C4-2B (cell line): Measurements from ENCODE around the gene SRC.

Experiments used
- CTCF ChIP-seq: fragments of 450-650 bp; conservative IDR thresholded peaks from 2 replicates; pipeline ENCODE4 v1.5.1; 2017; ENCODE audit warnings: mild to moderate bottlenecking
- ZFX ChIP-seq: fragments of 450-650 bp; IDR thresholded peaks from 2 replicates; pipeline ENCODE4 v1.6.1; 2017

- no peak for TF ChIP-seq CTCF
- no peak for TF ChIP-seq ZFX
Observed at GRCh38 chr20:37337208-37337991, 8.5 kb upstream of the SRC start.
